Progenitor cell of endocrine pancreas (in vitro differentiated cells): ENCODE data around the gene ST3GAL3. TPM values are rescaled to one million over a fixed set of nuclear protein-coding genes. Genes with fewer than 3 reads are reported as not detected.
"Not testable (repeated sequence)": the region's sequence is repeated elsewhere in the genome, so short reads cannot be mapped to it uniquely, and the experiment has no call there.

ENCODE experiments used
- DNase-seq: peaks from one replicate; pipeline ENCODE4 v3.0.0; 2021; ENCODE audit warnings: low spot score; ENCODE audit not compliant: unreplicated experiment
- H3K27ac Mint-ChIP-seq: 2 replicates; pipeline ENCODE4 v1.8.0; 2021; ENCODE audit warnings: mild to moderate bottlenecking, moderate library complexity, mixed read lengths
- H3K27me3 Mint-ChIP-seq: 2 replicates; pipeline ENCODE4 v1.8.0; 2021; ENCODE audit warnings: mixed read lengths
- H3K36me3 Mint-ChIP-seq: 2 replicates; pipeline ENCODE4 v1.8.0; 2022; ENCODE audit warnings: mixed read lengths; ENCODE audit not compliant: insufficient read depth
- H3K4me1 Mint-ChIP-seq: 2 replicates; pipeline ENCODE4 v1.8.0; 2021; ENCODE audit warnings: low read depth, mixed read lengths
- H3K4me3 Mint-ChIP-seq: 2 replicates; pipeline ENCODE4 v1.8.0; 2021; ENCODE audit warnings: low read depth, mild to moderate bottlenecking, moderate library complexity, mixed read lengths
- H3K9me3 Mint-ChIP-seq: 2 replicates; pipeline ENCODE4 v1.8.0; 2021; ENCODE audit warnings: low read depth, mixed read lengths
- CTCF ChIP-seq: fragments of 200-600 bp; sonication (generic); IDR thresholded peaks from one replicate; pipeline ENCODE4 v1.5.0; 2021; ENCODE audit warnings: antibody characterized with exemption, mild to moderate bottlenecking; ENCODE audit not compliant: unreplicated experiment
- total RNA-seq: library from RNA; stranded (reverse); gene quantifications from 2 replicates; pipeline ENCODE4 v1.2.1, GENCODE V29; 2021

ST3GAL3 gene
- total RNA-seq, 1 donor from 2014 or later = 14.9 TPM

GRCh38 chr1:43770111-43770510 is 62.8 kb downstream of the ST3GAL3 start:
- Mint-ChIP-seq H3K27me3 (no peaks in the 10 kb centered on the region), H3K4me3 (no peak overlapping the region), H3K27ac (no peak overlapping the region), H3K9me3 (no peaks in the 10 kb centered on the region), H3K4me1 (no peaks in the 10 kb centered on the region), H3K36me3 (no peaks in the 10 kb centered on the region)
- no peak for DNase-seq
- no peak for TF ChIP-seq CTCF

GRCh38 chr1:43772978-43773377 is 65.6 kb downstream of the ST3GAL3 start:
- Mint-ChIP-seq H3K4me1 (no peaks in the 10 kb centered on the region), H3K27me3 (no peaks in the 10 kb centered on the region), H3K4me3 (no peak overlapping the region), H3K27ac (no peak overlapping the region), H3K9me3 (peaks cover 5% of the 10 kb centered on the region), H3K36me3 (peaks cover 5% of the 10 kb centered on the region)
- TF ChIP-seq CTCF = no peak
- DNase-seq = no peak

DNA sequence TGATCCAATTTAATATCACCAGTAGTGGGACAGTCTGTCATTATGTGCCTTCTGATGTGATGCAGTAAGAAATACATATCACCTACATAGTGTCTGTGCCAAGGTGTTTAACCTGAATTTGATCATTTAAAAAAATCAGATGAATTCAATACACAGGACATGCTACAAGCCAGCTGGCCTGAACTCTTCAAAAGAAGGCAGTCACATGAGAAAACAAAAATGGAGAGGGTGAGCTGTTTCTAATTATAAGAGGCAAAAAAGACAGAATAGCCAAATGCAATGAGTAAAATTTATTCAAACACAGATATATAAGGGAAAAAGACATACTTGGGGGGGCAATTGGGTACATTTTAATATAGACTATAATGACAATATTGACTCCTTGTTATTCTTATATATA is 66.5 kb downstream of the ST3GAL3 start:
- Mint-ChIP-seq H3K9me3 (peaks cover 5% of the 10 kb centered on the region), H3K27me3 (no peaks in the 10 kb centered on the region), H3K4me1 (no peaks in the 10 kb centered on the region), H3K4me3 (no peak overlapping the region), H3K27ac (no peak overlapping the region), H3K36me3 (peaks cover 5% of the 10 kb centered on the region)
- no peak for TF ChIP-seq CTCF
- no peak for DNase-seq

DNA sequence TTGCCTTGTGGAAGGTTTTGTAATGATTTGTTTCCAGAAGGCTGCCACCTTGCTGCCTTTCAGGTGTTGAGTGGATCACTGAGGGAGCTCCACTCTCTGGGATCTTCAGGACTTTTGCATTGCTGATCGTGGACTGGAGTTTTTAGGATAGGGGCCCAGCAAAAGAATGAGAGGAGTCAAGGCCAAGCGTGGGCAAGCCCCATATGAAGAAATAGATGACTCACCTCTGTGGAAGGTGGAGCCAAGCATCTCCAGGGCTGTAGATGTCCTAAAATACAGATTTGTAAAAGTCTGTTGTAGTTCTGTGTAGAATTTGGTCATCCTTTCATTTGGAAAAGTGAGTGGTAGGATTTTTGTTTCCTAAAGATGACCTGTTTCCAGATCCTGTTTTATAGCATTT is 67.0 kb downstream of the ST3GAL3 start:
- no peak overlapping the region for H3K27ac Mint-ChIP-seq

GRCh38 chr1:43776043-43776761 is 68.9 kb downstream of the ST3GAL3 start:
- H3K4me1 Mint-ChIP-seq = no peaks in the 10 kb centered on the region
- no peaks in the 10 kb centered on the region for H3K27me3 Mint-ChIP-seq
- TF ChIP-seq CTCF = no peak
- no peak overlapping the region for H3K27ac Mint-ChIP-seq
- H3K36me3 Mint-ChIP-seq = peaks cover 13% of the 10 kb centered on the region
- no peak overlapping the region for H3K4me3 Mint-ChIP-seq
- DNase-seq = no peak
- peaks cover 17% of the 10 kb centered on the region for H3K9me3 Mint-ChIP-seq

More for the DNA sequence above, 67.0 kb downstream of the ST3GAL3 start:
- H3K9me3 Mint-ChIP-seq = peaks cover 7% of the 10 kb centered on the region
- no peak overlapping the region for H3K4me3 Mint-ChIP-seq
- no peak for TF ChIP-seq CTCF
- no peak for DNase-seq
- no peaks in the 10 kb centered on the region for H3K27me3 Mint-ChIP-seq
- no peaks in the 10 kb centered on the region for H3K4me1 Mint-ChIP-seq
- H3K36me3 Mint-ChIP-seq = peaks cover 6% of the 10 kb centered on the region

- H3K27me3 Mint-ChIP-seq, H3K4me3 Mint-ChIP-seq, DNase-seq, H3K27ac Mint-ChIP-seq, H3K4me1 Mint-ChIP-seq: not testable (repeated sequence)
- Mint-ChIP-seq H3K36me3 (peaks cover 13% of the 10 kb centered on the region), H3K9me3 (peaks cover 17% of the 10 kb centered on the region)
These were observed 70.6 kb downstream of the ST3GAL3 start for GRCh38 chr1:43777916-43778315.
